SJSA1 (cell line): ENCODE measurements around the gene GOLGA6L9. TPM values are rescaled to one million over a fixed set of nuclear protein-coding genes. Genes with fewer than 3 reads are reported as not detected.
"Not testable (repeated sequence)": the region's sequence is repeated elsewhere in the genome, so short reads cannot be mapped to it uniquely, and the experiment has no call there.

Experiments used
- DNase-seq, 2 experiments: peaks; one replicate each; pipeline ENCODE4 v3.0.0-alpha.2; 2015 to 2020; ENCODE audit warnings: low spot score in 2 of 2, low read depth in 1 of 2
- H3K27ac ChIP-seq: fragments of 250-450 bp; sonication (Bioruptor Pico); 2 replicates; pipeline ENCODE4 v1.5.1; 2020; ENCODE audit warnings: mild to moderate bottlenecking, moderate library complexity
- H3K27me3 ChIP-seq: fragments of 250-450 bp; sonication (Bioruptor Pico); replicated peaks from 2 replicates; pipeline ENCODE4 v1.5.1; 2020; ENCODE audit warnings: mild to moderate bottlenecking, moderate library complexity
- H3K36me3 ChIP-seq: fragments of 250-450 bp; sonication (Bioruptor Pico); 2 replicates; pipeline ENCODE4 v1.5.1; 2020; ENCODE audit warnings: mild to moderate bottlenecking
- H3K4me1 ChIP-seq: fragments of 250-450 bp; sonication (Bioruptor Pico); replicated peaks from 2 replicates; pipeline ENCODE4 v1.6.1; 2021; ENCODE audit warnings: mild to moderate bottlenecking
- H3K4me3 ChIP-seq: fragments of 250-450 bp; sonication (Bioruptor Pico); 2 replicates; pipeline ENCODE4 v1.5.1; 2020; ENCODE audit warnings: mild to moderate bottlenecking
- H3K9me3 ChIP-seq: fragments of 250-450 bp; sonication (Bioruptor Pico); replicated peaks from 2 replicates; pipeline ENCODE4 v1.5.1; 2020; ENCODE audit warnings: mild to moderate bottlenecking
- total RNA-seq: library from RNA; depleted of rRNA; stranded (reverse); fragments of >200 nt; shearing (Covaris generic); gene quantifications from 2 replicates; pipeline ENCODE4 v1.2.3, GENCODE V29; 2014; rRNA removed

The GOLGA6L9 gene
- total RNA-seq, 1 experiment from 2014 or later = 1.6 TPM

DNA sequence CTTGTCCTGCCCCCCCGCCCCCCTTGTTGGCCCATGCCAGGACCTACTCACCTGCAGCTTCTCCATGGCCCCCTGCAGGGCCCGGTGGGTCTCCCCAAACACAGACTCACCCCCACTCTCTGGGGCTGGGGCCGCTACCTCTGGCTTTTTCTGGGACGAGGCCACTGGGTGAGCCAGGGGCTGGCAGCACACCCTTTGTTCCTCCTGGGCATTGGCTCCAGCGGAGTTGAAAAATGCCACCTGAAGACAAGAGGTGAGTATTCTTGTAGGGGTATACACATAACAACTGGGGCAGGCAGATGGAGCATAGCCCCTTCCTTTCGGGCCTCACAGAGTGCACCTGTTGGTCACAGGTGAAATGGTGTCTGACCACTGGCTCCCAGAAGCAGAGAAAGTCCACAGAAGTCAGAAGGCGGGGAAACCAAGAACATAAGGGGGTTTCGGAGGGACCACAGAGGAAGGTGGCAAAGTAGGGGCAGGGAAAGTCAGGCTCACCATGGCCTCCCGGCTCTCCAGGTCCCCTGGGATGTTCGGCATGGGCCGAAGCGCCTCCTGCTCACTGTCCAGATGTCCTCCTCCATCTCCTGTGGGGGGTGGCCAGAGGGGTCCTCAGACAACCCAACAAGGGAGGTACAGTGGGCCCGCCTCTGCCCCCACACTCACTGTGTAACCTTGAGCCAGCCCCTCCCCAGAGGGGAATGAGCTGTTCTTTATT lies 47.9 kb downstream of the GOLGA6L9 start:
- not testable (repeated sequence) for H3K36me3 ChIP-seq, H3K4me3 ChIP-seq, H3K9me3 ChIP-seq, H3K4me1 ChIP-seq, H3K27ac ChIP-seq, H3K27me3 ChIP-seq, DNase-seq

Other genes starting within 250 kb of the GOLGA6L9 start
- gene EFL1, start 167.1 kb upstream of the GOLGA6L9 start, total RNA-seq = 15.1 and 16.6 TPM in 2 replicates
- 0.66 and 4.0 TPM in 2 replicates for gene SAXO2, start 167.0 kb upstream of the GOLGA6L9 start, total RNA-seq
- 0.19 and 0.34 TPM in 2 replicates for gene GOLGA6L10, start 80.3 kb upstream of the GOLGA6L9 start, total RNA-seq
- gene RPS17, start 110.6 kb downstream of the GOLGA6L9 start, total RNA-seq = 1,874 and 2,652 TPM in 2 replicates
- gene CPEB1, start 217.5 kb downstream of the GOLGA6L9 start, total RNA-seq = 0.37 TPM in 1 of 2 replicates, not detected in the other